GM23338 (cell line): Measurements from ENCODE around the gene NNAT. TPM values are rescaled to one million over a fixed set of nuclear protein-coding genes. Genes with fewer than 3 reads are reported as not detected.
A peak's percentile ranks its signal among the peaks of the same experiment; 100 is the strongest.

Experiments
- ATAC-seq: fragments of 200-7000 bp; cut with Tn5 transposase; 3 replicates; pipeline ENCODE4 v1.9.1; 2020
- DNase-seq: peaks from one replicate; pipeline ENCODE4 v3.0.0-alpha.2; 2015; ENCODE audit warnings: low spot score
- H2AFZ ChIP-seq: fragments of 200-600 bp; sonication (generic); 2 replicates; pipeline ENCODE4 v1.8.0; 2016; ENCODE audit warnings: antibody characterized with exemption, mild to moderate bottlenecking, moderate library complexity
- H3F3A ChIP-seq: fragments of 200-600 bp; sonication (generic); replicated peaks from 2 replicates; pipeline ENCODE4 v1.8.0; 2017; ENCODE audit warnings: antibody characterized with exemption, mixed run types, low read depth
- H3K27ac ChIP-seq: fragments of 200-600 bp; sonication (generic); 2 replicates; pipeline ENCODE4 v1.6.1; 2016; ENCODE audit warnings: low read depth
- H3K27me3 ChIP-seq: fragments of 200-600 bp; sonication (generic); 2 replicates; pipeline ENCODE4 v1.8.0; 2016; ENCODE audit warnings: mild to moderate bottlenecking, mixed run types, moderate library complexity; ENCODE audit not compliant: insufficient read depth
- H3K36me3 ChIP-seq: fragments of 200-600 bp; sonication (generic); 2 replicates; pipeline ENCODE4 v1.8.0; 2016; ENCODE audit warnings: mild to moderate bottlenecking; ENCODE audit not compliant: insufficient read depth
- H3K4me1 ChIP-seq: fragments of 200-600 bp; sonication (generic); 2 replicates; pipeline ENCODE4 v1.8.0; 2016; ENCODE audit warnings: mild to moderate bottlenecking, moderate library complexity; ENCODE audit not compliant: insufficient read depth
- H3K4me2 ChIP-seq: fragments of 200-600 bp; sonication (generic); 2 replicates; pipeline ENCODE4 v1.7.1; 2017; ENCODE audit warnings: mixed run types
- H3K4me3 ChIP-seq: fragments of 200-600 bp; sonication (generic); 2 replicates; pipeline ENCODE4 v1.6.1; 2016; ENCODE audit warnings: mixed run types
- H3K79me2 ChIP-seq: fragments of 200-600 bp; sonication (generic); replicated peaks from 2 replicates; pipeline ENCODE4 v1.8.0; 2017; ENCODE audit warnings: mild to moderate bottlenecking; ENCODE audit not compliant: insufficient read depth
- H3K9me2 ChIP-seq: fragments of 200-600 bp; sonication (generic); 2 replicates; pipeline ENCODE4 v1.8.0; 2017; ENCODE audit not compliant: insufficient read depth
- H4K20me1 ChIP-seq: fragments of 200-600 bp; sonication (generic); replicated peaks from 2 replicates; pipeline ENCODE4 v1.8.0; 2017; ENCODE audit warnings: mild to moderate bottlenecking; ENCODE audit not compliant: insufficient read depth
- H3K27ac Mint-ChIP-seq: 2 replicates; pipeline ENCODE4 v1.8.0; 2020; ENCODE audit warnings: inconsistent platforms, mild to moderate bottlenecking, moderate library complexity, mixed read lengths
- H3K27me3 Mint-ChIP-seq: 3 replicates; pipeline ENCODE4 v1.8.0; 2022; ENCODE audit warnings: low read depth, mild to moderate bottlenecking, moderate library complexity, mixed read lengths, inconsistent platforms; ENCODE audit not compliant: insufficient read depth, poor library complexity
- H3K36me3 Mint-ChIP-seq: 3 replicates; pipeline ENCODE4 v1.8.0; 2021; ENCODE audit warnings: low read depth, mild to moderate bottlenecking, inconsistent platforms, moderate library complexity, mixed read lengths
- H3K4me1 Mint-ChIP-seq: 3 replicates; pipeline ENCODE4 v1.8.0; 2020; ENCODE audit warnings: mild to moderate bottlenecking, inconsistent platforms, mixed read lengths
- H3K4me3 Mint-ChIP-seq: 3 replicates; pipeline ENCODE4 v1.8.0; 2021; ENCODE audit warnings: moderate library complexity, mild to moderate bottlenecking, inconsistent platforms, mixed read lengths
- H3K9me3 Mint-ChIP-seq: 3 replicates; pipeline ENCODE4 v1.8.0; 2020; ENCODE audit warnings: moderate library complexity, mild to moderate bottlenecking, inconsistent platforms, mixed read lengths
- EZH2 ChIP-seq: fragments of 200-600 bp; sonication (generic); IDR thresholded peaks from one replicate; pipeline ENCODE4 v1.8.0; 2017; ENCODE audit warnings: antibody characterized with exemption, mild to moderate bottlenecking, low read depth; ENCODE audit not compliant: unreplicated experiment
- EZH2phosphoT487 ChIP-seq: fragments of 200-600 bp; sonication (generic); IDR thresholded peaks from one replicate; pipeline ENCODE4 v1.8.1; 2018; ENCODE audit warnings: antibody characterized with exemption; ENCODE audit not compliant: unreplicated experiment
- JUNB ChIP-seq: IDR thresholded peaks from one replicate; pipeline ENCODE4 v1.6.1; 2016; ENCODE audit warnings: antibody characterized with exemption; ENCODE audit not compliant: unreplicated experiment
- NANOG ChIP-seq: IDR thresholded peaks from 2 replicates; pipeline ENCODE4 v1.6.1; 2016; ENCODE audit warnings: antibody characterized with exemption, borderline replicate concordance
- REST ChIP-seq: IDR thresholded peaks from one replicate; pipeline ENCODE4 v1.6.1; 2018; ENCODE audit warnings: antibody characterized with exemption; ENCODE audit not compliant: unreplicated experiment
- STAT1 ChIP-seq: IDR thresholded peaks from one replicate; pipeline ENCODE4 v1.6.1; 2016; ENCODE audit warnings: antibody characterized with exemption; ENCODE audit not compliant: unreplicated experiment
- ZNF331 ChIP-seq: fragments of 250-450 bp; sonication (Bioruptor Pico); IDR thresholded peaks from 2 replicates; pipeline ENCODE4 v1.5.0; 2020; ENCODE audit warnings: low read depth, mild to moderate bottlenecking, moderate library complexity
- polyA plus RNA-seq: library from polyadenylated mRNA; unstranded; fragments of >200 nt; fragmentation: Nextera tagmentation; extraction: Ambion mirVana; gene quantifications from 2 replicates; pipeline ENCODE4 v1.2.1, GENCODE V29; 2016
- total RNA-seq: library from RNA; depleted of rRNA; stranded (reverse); fragments of >200 nt; shearing (Covaris generic); gene quantifications from 2 replicates; pipeline ENCODE4 v1.2.3, GENCODE V29; 2014

Gene NNAT
- total and polyA plus RNA-seq, 2 experiments from 2014 or later: 4.3 to 4.9 TPM

- TF ChIP-seq REST: no peak
Observed at GRCh38 chr20:37558779-37559178, 37.7 kb downstream of the NNAT start (continued).

- Mint-ChIP-seq H3K9me3 (no peaks in the 10 kb centered on the region), H3K27me3 (peaks cover 6% of the 10 kb centered on the region), H3K4me1 (peaks cover 2% of the 10 kb centered on the region; the same call in 1 of the 3 replicates), H3K27ac (no peak overlapping the region), H3K4me3 (no peak overlapping the region), H3K36me3 (no peaks in the 10 kb centered on the region)
- Histone ChIP-seq H4K20me1 (no peaks in the 10 kb centered on the region), H3K4me3 (no peak overlapping the region), H3K79me2 (no peaks in the 10 kb centered on the region), H3K27me3 (no peaks in the 10 kb centered on the region), H3K4me1 (no peaks in the 10 kb centered on the region), H3K27ac (no peak overlapping the region), H3K36me3 (no peaks in the 10 kb centered on the region), H3K9me2 (no peaks in the 10 kb centered on the region), H2AFZ (0 out of 2 replicates have a peak overlapping the region, but pooled peaks have one; percentile 18), H3K4me2 (no peak overlapping the region), H3F3A (no peaks in the 10 kb centered on the region)
- no peak for DNase-seq
- ATAC-seq: no peak
- TF ChIP-seq ZNF331 (no peak), STAT1 (no peak), EZH2 (no peak), JUNB (no peak), NANOG (no peak), EZH2phosphoT487 (no peak)
Observed at GRCh38 chr20:37559312-37560027, 38.4 kb downstream of the NNAT start.

DNA sequence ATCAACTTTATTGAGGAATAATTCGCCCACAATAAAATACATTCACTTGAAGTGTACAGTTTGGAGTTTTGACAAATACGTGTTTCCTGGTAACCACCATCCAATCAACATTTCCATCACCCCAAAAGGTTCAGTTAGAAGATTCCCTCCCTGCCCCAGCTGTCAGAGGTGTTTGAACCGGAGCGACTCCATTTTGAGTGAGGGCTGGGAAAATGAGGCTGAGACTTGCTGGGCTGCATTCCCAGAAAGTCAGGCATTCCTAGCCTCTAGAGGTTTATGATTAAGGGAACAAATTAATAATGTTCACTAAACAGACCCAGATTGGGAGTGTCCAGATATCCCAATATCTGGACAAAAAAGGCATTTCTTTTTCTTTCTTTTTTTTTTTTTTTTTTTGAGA is 39.6 kb downstream of the NNAT start:
- Histone ChIP-seq H3K27ac (no peak overlapping the region), H3K27me3 (no peaks in the 10 kb centered on the region), H2AFZ (peak overlapping the region; percentile 28; the same call in 1 of the 2 replicates), H3K4me1 (peaks cover 6% of the 10 kb centered on the region; the same call in 1 of the 2 replicates), H3K79me2 (no peaks in the 10 kb centered on the region), H3K4me3 (no peak overlapping the region), H4K20me1 (no peaks in the 10 kb centered on the region), H3F3A (no peaks in the 10 kb centered on the region), H3K9me2 (no peaks in the 10 kb centered on the region), H3K4me2 (no peak overlapping the region), H3K36me3 (no peaks in the 10 kb centered on the region)
- DNase-seq (no peak), ATAC-seq (no peak)
- Mint-ChIP-seq H3K4me3 (no peak overlapping the region), H3K36me3 (no peaks in the 10 kb centered on the region), H3K9me3 (no peaks in the 10 kb centered on the region), H3K4me1 (peaks cover 9% of the 10 kb centered on the region), H3K27me3 (peaks cover 6% of the 10 kb centered on the region), H3K27ac (no peak overlapping the region)
- no peak for TF ChIP-seq EZH2
